CD4-positive, alpha-beta T cell treated with Interferon gamma for 1 hour (primary cell): ENCODE results near the gene TDRD9.
"Not testable (repeated sequence)": the region's sequence is repeated elsewhere in the genome, so short reads cannot be mapped to it uniquely, and the experiment has no call there.

Experiments
- DNase-seq: peaks from one replicate; pipeline ENCODE4 v3.0.0-alpha.2; 2020

TDRD9 gene

DNA sequence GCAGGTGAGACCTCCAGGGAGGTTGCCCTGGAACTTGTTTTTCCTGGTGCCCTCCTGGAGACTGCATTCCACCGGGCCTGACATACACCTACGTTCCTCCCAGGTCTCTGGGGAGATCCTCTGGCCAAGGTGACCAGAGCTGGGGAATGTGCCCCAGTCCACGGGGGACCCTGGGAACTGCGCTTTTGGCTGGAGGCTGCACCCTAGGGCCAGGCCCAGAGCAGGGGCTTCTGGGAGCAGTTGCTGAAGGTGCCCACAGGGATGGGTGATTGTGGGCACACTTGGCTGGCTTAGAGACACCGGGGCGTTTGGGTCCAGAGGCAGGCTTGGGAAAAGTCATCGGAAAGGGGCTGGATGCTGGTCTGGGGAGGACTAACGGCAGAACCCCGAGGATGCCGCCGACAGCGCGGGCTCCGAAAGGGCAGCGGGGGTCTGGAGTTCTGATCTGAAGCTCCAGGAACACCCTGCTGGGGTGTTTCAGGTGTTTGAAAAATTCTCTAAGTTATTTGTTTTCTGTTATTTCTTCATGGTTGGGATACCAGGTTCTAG lies 36.5 kb upstream of the TDRD9 start:
- DNase-seq = no peak

DNA sequence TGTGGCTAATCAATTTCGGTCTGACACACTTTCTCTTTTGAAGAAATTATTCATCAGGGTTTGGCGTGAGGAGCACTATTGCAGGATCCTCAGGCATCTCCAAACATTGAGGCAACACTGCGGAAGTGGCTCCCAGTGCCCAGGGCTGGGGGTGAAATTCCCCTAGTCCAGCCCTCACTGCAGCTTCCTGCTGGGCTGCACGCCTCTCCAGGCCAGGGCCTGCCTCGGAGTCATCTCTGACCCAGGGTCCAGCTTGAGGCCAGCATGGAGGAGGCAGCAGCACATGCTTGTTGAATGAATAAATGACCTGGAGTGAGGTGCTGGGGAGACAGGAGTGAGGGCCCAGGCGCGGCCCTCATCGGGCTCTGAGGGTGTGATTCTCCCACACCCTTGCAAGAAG lies 36.0 kb upstream of the TDRD9 start:
- DNase-seq = no peak

DNA sequence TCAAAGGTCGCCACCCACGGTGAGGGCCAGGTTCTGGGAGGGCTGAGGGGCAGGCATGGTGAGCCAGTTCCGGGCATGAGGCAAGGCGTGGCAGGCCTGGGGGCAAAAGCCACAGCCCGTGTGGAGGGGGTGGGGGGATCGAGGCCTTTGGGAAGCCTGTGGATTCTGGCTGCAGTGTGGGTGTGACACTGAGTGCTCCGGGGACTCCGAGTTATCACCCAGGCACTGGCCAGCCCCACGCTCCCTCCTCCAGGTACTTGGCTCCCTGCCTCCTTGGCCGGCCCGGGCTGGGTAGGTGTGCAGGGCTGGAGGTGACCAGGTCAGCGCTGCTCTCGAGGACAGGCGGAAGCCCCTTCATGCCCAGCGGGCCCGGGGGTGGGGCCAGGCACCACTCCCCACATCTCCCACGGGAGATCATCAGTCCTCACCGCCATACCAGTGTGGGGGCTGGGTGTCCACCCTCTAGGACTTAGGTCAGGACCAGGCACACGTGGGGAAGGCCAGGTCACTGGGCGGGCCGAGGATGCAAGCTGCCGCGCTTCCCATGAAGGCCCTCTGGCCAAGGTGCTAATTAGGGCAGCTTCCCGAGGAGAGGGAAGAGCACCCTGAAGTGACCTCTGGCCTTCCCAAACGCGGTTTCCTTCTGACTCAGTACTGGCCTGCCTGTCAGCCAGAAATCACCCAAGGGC lies 34.1 kb upstream of the TDRD9 start:
- DNase-seq = no peak

DNA sequence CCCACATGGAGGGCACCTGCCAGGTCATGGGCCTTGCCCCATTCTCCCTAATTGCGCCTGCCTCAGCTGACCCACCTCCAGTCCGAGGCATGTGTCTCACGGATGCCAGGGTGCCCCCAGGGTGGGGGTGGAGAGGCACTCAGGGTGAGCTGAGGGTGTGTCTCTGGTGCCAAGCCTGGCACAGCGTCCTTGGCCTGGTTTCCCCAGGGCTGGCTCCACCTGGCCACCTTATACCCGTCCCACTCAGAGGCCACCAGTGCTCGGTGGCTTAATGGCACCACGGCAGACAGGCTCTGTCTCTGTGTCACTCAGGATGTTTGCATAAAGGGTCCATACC lies 33.6 kb upstream of the TDRD9 start:
- no peak for DNase-seq

DNA sequence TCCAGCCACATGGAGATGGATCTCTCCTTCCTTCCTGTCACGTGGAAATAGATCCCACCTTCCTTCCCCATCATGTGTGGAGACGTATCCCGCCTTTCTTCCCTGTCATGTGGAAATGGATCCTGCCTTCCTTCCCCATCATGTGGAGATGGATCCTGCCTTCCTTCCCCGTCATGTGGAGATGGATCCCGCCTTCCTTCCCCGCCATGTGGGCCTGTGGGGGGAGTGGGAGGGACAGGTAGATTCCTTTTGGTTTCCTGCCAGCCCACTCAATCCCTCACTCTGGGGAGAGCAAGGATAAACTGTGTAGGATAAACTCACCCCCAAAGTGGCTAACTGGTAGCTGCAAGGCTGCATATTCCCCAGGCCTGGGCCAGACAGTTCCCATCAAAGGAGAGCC lies 31.7 kb upstream of the TDRD9 start:
- no peak for DNase-seq

DNA sequence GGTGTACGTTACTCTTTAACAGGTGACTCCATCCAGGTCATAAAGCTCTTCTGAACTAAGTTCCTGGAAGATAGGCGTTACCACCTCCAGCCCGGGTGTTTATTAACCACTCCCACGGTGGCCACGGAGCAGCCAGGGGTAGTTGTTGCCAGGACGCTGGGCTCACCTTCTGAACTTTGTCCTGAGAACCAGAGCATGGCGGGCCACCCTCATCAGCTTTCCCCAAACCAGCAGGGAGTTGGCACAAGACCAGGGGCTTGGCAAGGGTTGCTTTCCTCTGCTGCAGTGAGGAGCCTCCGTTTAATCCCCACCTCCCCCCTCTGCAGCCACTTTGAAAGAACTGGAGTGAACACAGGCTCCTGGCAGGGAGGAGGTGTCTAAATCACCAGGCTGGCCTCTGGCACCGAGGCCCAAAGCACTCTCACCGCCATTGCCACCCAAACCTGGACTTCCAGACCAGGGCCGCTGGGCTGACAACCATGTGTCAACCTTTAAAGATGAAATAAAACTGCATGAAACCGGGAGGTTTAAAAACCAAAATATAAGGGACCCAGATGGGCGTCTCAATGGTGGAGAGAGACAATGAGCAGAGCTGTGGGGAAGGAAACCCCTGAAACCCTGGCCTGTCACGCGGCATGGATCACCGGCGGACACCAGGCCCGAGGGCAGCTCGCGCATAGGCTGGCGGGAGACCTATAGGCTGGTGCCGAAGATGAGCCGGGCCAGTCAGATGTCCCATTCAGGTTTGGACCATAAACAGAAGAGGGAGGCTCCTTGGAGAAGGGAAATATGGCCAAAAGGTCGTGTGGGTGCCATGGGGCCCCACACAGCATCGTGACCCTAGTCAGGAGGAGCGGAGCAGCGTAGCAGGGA lies 30.9 kb upstream of the TDRD9 start:
- no peak for DNase-seq

DNA sequence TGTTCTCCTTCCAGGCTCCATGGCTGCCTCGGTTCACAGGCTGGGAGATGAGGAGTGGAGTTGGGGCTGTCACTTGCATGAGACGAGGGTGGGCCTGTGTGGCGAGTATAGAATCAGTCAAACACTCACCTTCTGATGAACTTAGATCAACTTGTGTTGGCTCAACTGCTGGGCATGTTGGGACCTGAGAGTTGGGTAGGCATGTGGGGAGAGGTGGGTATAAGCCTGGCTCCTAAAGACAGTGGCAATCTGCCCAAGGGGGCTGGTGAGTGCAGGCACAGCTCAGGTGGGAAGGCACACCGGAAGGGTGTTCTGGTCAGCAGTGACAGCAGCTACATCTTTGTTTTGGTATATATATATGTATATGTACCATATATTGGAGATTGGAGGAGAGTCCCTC lies 30.1 kb upstream of the TDRD9 start:
- DNase-seq = no peak

DNA sequence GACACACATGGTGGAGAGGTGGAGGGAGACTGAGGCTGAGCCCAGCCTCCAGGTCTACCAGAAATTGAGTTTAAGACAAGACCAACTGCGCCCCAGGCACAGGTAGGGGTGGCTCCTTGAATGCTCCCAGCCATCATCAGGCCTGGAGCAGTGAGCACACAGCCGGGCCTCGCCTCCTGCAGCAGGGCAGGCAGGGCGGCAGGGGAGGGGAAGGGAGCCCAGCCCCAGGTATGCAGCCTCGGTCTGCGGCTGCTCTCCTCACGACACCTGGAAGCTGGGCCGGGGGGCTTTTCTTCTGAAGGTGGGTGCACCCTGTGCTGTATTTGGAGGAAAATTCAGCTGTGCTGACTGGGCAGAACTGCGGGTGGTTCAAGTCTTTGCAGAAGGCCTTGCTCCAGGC lies 29.5 kb upstream of the TDRD9 start:
- no peak for DNase-seq

DNA sequence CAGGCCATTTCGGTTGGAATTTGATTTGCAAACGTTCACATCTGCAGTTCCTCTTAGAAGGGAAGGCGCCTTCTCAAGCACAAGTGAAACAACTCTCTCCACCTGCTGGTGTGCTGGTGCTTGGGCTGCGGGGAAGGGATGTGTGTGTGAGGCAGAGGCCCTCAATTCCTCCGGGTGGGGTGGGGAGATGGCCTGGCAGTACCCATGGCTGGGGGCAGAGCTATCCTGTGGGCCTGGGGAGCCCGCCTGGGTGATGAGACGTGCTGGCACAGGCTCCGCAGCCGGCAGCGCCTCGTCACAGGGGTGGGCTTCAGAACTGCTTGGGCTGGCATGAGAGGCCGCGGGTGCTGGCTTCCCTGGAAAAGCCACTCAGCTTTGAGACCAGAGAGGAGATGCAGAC lies 28.9 kb upstream of the TDRD9 start:
- no peak for DNase-seq

DNA sequence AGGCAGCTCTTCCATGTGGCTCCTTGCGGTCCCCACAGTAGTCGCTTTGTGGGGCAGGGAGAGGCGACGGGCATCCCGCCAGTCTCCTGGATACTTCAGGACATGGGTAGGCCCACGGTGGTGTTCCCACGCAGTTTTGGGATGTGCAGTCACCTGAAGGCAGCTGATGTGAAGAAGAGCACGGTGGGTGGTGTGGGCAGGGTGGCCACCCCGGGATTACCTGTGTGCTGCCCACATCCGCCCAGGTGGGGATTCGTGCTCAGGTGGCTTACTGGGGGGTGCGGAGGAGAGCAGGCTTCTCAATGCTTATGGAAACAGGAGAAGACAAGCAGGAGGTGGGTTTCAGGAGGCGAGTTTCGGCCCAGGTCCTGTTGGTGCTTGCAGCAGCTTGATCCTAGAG lies 28.4 kb upstream of the TDRD9 start:
- no peak for DNase-seq

DNA sequence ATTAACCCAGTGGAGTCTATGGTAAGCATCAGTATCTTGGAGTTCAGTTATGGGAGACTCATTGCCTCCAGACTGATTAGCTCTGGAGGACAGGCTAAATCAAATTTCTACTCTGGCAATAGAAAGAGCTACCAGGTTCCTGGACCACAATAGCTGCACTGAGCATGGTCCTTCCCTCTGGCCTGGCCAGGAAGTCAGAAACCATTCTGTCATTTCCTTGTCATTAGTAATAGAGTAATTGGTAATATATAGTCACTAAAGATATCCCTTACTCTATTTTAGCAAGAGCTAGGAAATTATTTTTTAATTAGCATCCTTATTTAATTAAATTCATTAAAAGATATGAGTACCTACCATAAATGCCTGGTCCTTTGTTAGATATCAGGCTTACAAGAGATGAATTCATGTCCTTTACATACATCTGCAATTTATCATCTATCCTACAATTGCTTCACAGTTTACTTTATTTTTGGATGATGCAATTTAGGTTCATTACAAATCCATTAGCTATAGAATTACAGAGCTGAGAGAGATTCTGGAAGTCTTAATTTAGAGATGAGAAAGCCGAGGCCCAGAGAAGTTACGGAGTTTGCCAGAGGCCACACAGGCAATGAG lies 23.7 kb upstream of the TDRD9 start:
- no peak for DNase-seq

DNA sequence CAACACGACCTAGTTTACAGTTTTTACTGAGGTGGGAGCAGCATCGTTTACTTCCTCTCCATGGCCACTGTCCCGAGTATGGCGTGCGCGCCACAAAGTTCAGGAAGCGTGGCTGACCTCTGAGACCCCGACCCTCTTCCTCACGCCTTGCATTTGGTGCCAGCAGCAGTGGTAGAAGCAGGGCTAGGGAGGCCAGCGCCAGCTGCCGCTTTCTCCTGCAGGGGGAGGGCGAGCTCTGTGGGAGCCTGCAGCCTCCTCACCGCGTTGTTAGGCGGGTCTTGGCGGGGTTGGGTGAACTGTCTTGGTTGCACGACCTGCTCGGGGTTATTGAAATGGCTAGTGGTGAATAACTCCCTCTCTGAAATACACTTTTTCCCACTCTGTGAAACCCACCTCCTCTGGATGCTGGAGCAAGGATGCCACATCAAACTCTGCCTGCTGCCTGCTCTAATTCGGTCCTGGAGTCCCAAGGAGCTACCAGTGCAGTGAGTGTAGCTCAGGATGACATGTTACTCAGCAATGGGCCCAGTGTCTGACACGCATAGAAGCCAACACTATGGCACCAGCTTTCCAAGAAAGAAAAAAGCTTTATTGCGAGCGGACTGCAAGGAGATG lies 22.3 kb upstream of the TDRD9 start:
- peak; percentile 11 for DNase-seq

DNA sequence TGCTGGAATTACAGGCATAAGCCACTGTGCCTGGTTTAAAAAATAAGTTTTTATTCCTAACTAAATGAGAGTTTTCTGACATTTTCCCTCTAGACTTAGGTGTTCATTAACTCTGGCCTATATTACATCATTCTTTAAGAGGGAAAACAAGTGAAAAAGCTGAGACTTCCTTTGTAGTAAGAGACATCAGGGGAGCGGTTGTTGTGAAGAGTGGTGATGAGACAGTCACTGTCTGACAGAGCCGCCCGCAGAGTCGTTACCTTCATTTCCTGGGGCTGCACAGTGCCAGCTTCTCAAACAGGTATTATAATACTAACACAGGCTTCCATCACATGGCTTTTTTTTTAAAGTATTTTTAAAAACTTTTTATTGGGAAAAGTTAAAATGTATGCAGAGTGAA lies 19.7 kb upstream of the TDRD9 start:
- DNase-seq = peak; percentile 49

DNA sequence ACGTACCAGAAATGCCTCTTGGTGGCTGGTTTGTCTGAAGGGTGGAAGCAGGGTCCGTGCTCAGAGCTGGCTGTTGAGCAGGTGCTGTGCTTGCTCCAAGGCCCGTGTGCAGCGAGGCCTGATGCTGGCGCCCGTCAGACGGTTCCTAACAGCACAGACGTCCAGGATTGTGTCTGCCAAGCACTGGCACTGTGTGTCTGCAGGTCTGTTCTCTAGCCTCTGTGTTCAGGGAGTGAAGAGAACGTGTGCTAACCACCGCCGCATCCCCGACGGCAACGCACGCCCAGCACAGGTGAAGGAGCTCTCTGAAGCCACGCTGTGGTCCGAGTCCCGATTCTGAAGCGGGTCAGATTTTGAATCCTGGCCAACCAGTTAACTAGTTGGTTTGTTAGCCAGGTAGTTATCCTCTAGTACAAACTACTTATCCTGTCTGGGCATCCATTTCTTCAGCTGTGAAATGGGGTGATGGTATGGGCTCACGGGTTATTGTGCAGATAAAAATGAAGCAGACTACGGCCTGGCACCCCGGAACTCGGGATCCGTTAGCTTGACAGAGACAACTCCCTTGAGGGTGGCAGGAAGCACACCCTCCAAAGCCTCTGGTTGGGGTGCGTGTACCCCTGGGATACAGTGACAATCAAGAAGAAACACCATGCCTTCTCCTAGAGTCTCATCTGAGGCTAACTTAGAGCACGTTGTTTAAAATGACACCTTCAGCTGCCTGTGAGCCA lies 18.6 kb upstream of the TDRD9 start:
- DNase-seq = no peak

DNA sequence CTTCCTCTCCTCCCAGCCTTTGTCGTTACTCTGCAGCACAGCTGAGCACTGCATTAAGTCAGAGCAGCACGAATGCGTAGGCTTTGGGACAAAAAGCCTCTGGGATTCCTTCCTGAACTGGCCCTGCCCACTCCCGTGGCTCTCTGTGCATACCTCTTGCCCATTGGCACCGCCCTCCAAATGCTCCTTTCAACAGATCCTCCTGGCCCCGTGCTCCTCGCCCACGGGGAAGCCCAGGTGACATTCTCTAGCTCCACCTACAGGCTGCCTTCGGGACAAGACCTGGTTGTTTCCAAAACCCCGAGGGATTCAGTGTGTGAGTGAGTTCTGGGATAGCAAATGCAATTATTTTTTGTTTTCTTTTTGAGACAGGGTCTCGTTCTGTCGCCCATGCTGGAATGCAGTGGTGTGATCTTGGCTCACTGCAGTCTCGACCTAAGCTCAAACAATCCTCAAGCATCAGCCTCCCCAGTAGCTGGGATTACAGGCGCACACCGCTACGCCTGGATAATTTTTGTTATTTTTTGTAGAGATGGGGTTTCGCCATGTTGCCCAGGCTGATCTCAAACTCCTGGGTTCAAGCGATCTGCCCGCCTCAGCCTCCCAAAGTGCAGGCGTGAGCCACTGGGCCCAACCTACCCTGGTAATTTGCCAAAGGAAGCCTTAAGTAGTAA lies 17.9 kb upstream of the TDRD9 start:
- DNase-seq = peak; percentile 66

DNA sequence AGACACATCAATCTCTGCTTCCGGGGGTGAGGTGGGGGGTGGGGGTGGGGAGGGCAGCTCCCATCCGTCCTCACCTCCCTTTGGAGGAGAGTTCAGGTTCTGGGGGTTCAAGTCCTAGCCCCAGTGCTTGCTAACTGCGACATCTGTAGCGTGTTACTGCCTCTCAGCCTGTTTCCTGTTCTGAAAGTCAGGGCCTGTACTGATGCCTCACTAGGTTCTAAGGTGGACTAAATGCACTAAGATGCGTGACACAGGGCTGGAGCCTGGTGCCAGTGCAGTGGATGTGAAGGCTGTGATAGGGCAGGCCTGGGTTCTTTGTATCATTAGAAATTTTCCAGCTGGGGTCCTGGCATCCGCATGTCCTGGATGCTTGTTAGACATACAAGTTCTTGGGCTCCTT lies 17.3 kb upstream of the TDRD9 start:
- DNase-seq = no peak

DNA sequence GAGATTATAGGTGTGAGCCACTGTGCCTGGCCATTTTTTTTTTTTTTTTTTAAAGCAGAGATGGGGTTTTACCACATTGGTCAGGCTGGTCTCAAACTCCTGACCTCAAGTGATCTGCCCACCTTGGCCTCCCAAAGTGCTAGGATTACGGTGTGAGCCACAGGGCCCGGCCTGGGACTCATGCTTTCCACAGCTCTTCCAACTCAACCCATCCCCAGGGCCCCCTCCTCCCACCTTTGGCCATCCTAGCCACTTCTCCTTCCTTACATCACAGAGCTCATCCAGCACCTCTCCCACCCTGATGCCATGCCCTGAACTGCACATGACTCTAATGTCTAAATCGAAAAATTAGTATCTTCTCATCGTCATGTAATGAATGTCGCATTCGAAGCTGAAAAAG lies 12.6 kb upstream of the TDRD9 start:
- DNase-seq = no peak

DNA sequence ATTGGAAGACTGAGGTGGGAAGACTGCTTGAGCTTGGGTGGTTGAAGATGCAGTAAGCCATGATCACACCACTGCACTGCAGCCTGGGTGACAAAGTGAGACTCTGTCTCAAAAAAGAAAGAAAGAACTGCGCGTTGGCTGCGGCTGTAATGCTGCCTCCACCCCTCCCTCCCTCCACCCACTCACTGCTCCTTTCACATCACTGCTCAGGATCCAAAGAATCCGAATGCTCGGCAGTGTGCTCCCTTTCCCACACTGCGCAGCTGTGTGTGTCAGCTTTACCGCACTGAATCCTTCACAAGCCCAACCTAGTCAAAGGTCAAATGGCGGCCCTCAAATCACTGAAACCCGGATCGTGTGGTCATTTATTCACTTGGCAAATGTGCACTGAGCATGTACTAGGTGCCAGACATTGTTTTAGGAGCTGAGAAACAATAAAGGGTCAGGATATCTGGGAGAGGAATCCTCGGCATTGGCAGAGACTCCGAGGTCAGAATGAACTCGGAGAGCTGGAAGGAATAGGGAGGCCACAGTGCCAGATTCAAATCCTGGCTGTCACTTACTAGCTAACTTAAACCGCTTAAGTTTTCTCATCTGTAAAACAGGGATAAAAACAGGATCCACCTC lies 11.5 kb upstream of the TDRD9 start:
- no peak for DNase-seq

DNA sequence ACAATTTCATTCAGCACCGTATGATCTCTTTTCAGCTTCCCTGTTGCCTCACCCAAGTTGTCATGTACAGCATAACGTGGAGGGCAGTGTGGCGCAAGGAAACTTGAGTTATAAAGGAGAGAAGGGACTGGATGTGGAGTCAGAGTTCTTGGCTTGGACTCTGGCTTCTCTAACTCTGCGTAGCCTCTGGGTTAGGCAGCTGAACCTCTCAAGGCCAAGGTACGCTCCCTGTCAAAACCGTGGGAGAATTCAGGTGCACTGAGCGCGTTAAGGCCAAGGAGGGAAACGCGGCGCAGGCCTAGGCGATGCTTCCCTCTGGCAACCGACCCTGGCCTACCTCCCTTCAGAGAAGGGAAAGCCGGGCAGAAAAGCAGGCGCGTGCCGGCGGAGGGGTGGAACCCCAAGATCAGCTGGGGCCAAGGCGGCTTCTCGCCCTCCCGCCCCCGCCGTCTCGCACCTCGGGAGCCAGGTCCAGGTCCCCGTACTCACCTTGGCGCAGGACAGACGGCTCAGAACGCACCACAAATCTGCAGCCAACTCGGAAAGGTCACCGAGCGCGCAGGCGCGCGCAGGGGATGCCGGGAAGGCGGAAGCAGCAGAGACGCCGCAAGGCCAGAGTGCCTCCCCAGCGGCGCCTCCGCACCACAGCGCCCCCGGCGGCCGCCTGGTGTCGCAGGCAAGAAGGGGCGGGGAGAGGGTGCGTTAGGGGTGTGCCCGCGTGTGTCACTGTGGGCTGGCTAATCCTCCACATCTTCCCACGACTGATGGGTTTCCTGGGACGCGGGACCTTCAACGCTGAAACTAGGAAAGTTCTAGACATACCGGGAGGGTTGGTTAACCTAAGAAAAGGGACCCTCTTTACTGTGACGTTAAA lies 7.0 kb upstream of the TDRD9 start:
- peak; percentile 93 for DNase-seq

DNA sequence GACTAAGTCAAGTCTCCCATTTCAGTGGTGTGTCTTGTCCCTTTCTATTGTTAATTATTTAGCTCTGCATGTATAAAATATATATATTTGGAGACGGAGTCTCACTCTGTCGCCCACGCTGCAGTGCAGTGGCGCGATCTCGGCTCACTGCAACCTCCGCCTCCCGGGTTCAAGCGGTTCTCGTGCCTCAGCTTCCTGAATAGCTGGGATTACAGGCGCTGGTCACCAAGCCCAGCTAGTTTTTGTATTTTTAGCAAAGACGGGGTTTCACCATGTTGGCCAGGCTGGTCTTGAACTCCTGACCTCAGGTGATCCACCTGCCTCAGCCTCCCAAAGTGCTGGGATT lies 6.4 kb upstream of the TDRD9 start:
- DNase-seq = not testable (repeated sequence)

DNA sequence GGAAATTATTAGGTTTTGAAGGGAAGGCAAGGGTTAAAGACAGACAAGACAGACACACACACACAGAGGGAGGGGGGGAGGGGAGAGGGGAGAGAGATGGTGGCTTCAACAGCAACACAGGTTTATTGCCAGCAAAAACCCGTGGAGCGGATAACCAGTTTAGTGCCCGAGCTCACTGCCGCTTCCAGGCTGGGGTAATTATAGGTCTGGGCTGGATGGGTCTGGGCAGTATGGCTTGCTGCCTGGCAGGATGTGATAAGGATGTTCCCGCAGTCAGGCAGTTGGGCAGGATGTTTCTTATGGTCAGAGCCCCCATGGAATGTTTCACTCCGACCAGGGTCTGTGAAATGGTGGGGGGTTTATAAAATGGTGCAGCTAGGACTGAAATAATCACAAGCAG lies 4.4 kb upstream of the TDRD9 start:
- DNase-seq = no peak
